ENCODE results near the gene ARL10. TPM values are rescaled to one million over a fixed set of nuclear protein-coding genes. Genes with fewer than 3 reads are reported as not detected.

The ARL10 gene
- total RNA-seq, 1 donor from 2014 or later, result 4.2 TPM

DNA sequence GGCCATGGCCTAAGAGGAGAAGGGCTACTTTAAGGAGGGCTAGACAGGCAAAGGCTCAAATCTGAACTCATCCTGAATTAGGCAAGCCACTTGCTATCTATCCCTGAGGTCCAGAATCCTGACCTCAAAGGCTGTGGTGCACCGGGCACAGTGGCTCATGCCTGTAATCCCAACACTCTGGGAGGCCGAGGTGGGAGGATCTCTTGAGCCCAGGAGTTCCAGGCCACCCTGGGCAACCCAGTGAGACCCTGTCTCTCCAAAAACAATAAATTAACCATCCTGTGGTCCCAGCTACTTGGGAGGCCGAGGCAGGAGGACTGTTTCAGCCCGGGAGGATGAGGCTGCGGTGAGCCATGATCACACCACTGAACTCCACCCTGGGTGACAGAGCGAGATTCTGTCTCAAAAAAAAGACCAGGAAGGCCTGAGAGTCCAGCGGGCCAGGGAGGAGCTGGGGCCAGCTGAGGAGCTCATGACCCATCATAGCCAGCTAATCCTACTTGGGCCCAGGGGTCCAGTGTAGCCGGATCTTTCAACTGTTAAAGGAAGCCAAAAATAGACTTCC, 19.2 kb downstream of the ARL10 start:
- FAIRE-seq (no peak), DNase-seq (ENCODE audit: low read depth) (no peak)
- TF ChIP-seq, protein P1, sequence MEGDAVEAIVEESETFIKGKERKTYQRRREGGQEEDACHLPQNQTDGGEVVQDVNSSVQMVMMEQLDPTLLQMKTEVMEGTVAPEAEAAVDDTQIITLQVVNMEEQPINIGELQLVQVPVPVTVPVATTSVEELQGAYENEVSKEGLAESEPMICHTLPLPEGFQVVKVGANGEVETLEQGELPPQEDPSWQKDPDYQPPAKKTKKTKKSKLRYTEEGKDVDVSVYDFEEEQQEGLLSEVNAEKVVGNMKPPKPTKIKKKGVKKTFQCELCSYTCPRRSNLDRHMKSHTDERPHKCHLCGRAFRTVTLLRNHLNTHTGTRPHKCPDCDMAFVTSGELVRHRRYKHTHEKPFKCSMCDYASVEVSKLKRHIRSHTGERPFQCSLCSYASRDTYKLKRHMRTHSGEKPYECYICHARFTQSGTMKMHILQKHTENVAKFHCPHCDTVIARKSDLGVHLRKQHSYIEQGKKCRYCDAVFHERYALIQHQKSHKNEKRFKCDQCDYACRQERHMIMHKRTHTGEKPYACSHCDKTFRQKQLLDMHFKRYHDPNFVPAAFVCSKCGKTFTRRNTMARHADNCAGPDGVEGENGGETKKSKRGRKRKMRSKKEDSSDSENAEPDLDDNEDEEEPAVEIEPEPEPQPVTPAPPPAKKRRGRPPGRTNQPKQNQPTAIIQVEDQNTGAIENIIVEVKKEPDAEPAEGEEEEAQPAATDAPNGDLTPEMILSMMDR (IDR thresholded peaks at IDR 0.05; ENCODE audit: insufficient read depth, low read length, severe bottlenecking), result no peak
- Histone ChIP-seq H3K27me3 (ENCODE audit: control insufficient read depth, insufficient read depth, low read length) (no peaks in the 10 kb centered on the region), H3K4me3 (ENCODE audit: low read depth, low read length) (no peak overlapping the region), H3K36me3 (ENCODE audit: control insufficient read depth, insufficient read depth, low read length) (peaks cover 30% of the 10 kb centered on the region)

DNA sequence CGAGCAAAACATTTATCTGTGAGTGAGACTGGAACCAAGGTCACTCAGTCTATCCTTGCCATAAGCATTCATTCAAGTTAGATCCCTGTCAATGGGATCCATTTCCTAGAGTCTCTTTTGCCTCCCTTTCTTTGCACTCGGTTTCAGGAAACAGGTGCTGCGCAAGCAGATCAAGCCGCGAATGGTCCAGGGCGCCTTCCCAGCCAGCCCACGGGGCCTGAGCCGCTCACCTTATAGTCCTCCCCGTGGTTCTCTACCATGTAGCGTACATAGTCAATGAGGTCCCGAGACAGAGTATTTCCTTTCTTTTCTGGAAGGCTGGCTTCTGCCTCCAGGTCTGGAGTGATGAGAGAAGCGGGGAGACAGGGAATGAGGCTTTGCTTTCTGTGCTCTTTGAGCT, 19.7 kb downstream of the ARL10 start:
- Histone ChIP-seq H3K36me3 (ENCODE audit: control insufficient read depth, insufficient read depth, low read length) (peaks cover 30% of the 10 kb centered on the region), H3K4me3 (ENCODE audit: low read depth, low read length) (no peak overlapping the region), H3K27me3 (ENCODE audit: control insufficient read depth, insufficient read depth, low read length) (no peaks in the 10 kb centered on the region)
- DNase-seq (ENCODE audit: low read depth) (no peak), FAIRE-seq (no peak)
- TF ChIP-seq, protein P1 (IDR thresholded peaks at IDR 0.05; ENCODE audit: insufficient read depth, low read length, severe bottlenecking), result no peak

DNA sequence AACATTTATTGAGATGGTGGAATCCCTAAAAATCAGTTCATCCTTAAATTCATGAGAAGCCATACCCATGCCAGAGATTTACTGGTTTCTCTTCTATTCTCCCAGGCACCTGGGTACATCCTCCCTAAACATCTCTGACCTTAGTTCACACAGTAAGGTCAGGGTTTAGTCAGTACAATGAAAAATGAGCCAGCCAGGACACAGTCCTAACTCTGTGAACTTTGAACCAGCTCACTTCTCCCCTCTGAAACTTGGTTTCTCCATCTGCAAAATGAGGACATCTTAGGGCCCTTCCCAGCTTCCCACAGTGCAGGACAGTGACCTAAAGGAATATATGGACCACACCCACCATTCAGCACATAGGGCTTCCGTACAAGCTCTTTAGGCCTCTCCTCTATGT, 21.2 kb downstream of the ARL10 start:
- H3K27me3 ChIP-seq (ENCODE audit: control insufficient read depth, insufficient read depth, low read length), result no peaks in the 10 kb centered on the region
- DNase-seq (ENCODE audit: low read depth) (no peak), FAIRE-seq (no peak)
- TF ChIP-seq, protein P1 (IDR thresholded peaks at IDR 0.05; ENCODE audit: insufficient read depth, low read length, severe bottlenecking), result no peak
- H3K4me3 ChIP-seq (ENCODE audit: low read depth, low read length), result no peak overlapping the region
- H3K36me3 ChIP-seq (ENCODE audit: control insufficient read depth, insufficient read depth, low read length), result peaks cover 31% of the 10 kb centered on the region

DNA sequence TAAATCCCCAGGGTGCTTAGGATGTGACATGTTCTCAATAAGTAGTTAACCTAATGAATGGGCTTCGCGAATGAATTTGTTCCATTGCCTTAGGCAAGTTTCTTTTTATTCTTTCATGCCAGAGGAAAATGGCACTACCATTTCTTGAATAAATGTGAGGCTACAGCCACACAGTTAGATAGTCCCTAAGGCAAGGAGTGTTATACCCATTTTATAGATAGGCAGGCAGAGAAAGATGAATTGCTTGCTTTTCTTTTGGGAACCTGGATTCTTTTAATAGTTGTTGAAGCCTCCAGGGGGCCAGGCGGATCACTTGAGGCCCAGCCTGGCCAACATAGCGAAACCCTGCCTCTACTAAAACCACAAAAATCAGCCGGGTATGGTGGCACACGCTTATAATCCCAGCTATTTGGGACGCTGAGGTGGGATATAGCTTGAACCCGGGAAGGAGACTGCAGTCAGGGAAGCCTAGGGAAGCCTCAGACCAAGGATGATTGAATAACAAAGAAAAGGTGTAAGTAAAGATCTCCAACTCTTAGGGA, 22.2 kb downstream of the ARL10 start:
- FAIRE-seq, result no peak

DNA sequence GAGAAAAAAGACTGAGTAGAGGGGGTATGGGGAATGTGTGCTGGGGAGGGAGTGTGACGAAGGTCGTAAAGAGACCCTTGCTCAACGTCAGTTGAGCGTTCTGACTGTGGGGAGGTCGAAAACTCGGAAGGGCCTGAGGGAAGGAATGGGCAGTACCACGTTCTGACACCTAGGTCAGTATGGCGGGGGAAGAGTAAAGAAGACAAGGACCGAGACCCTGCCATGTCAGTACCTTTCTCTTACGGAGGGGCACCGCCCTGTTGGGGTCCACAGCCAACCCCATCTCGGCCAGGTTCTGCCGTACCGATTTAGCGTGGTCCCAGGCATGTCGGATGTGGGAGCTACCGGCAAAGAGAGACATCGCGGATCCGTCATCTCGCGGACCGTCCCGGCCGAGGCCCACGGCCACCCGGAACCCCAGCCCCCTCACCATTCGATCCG, 22.7 kb downstream of the ARL10 start:
- peak; percentile 43 for FAIRE-seq

More for the DNA sequence above, 22.2 kb downstream of the ARL10 start:
- Histone ChIP-seq H3K4me3 (ENCODE audit: low read depth, low read length) (peak overlapping the region; percentile 93), H3K27me3 (ENCODE audit: control insufficient read depth, insufficient read depth, low read length) (no peaks in the 10 kb centered on the region), H3K36me3 (ENCODE audit: control insufficient read depth, insufficient read depth, low read length) (peaks cover 31% of the 10 kb centered on the region)
- TF ChIP-seq, protein P1 (IDR thresholded peaks at IDR 0.05; ENCODE audit: insufficient read depth, low read length, severe bottlenecking), result peak; percentile 1
- no peak for DNase-seq (ENCODE audit: low read depth)

More for the DNA sequence above, 22.7 kb downstream of the ARL10 start:
- TF ChIP-seq, protein P1 (IDR thresholded peaks at IDR 0.05; ENCODE audit: insufficient read depth, low read length, severe bottlenecking), result no peak
- Histone ChIP-seq H3K27me3 (ENCODE audit: control insufficient read depth, insufficient read depth, low read length) (no peaks in the 10 kb centered on the region), H3K36me3 (ENCODE audit: control insufficient read depth, insufficient read depth, low read length) (peaks cover 31% of the 10 kb centered on the region), H3K4me3 (ENCODE audit: low read depth, low read length) (peak overlapping the region; percentile 93)
- no peak for DNase-seq (ENCODE audit: low read depth)

Data from bronchial epithelial cell (primary cell).